Keratinocyte (primary cell): ENCODE results near the gene TMEM233.

Experiments
- EZH2 ChIP-seq: IDR thresholded peaks from one replicate; pipeline ENCODE4 v1.6.1; 2012; ENCODE audit warnings: inconsistent platforms, mild to moderate bottlenecking, low read length, moderate library complexity
- TF ChIP-seq, protein P1 (sequence below), 3 experiments: IDR thresholded peaks in 1 of 3; conservative IDR thresholded peaks in 1 of 3; optimal IDR thresholded peaks in 1 of 3; 2 replicates in 2 of 3; 3 replicates in 1 of 3; pipeline versions ENCODE3 to v1.5.1; 2011; ENCODE audit warnings: low read length in 3 of 3, mild to moderate bottlenecking in 3 of 3, moderate library complexity in 2 of 3, control low read depth in 1 of 3, inconsistent platforms in 1 of 3; ENCODE audit not compliant: insufficient read depth in 2 of 3; ENCODE audit errors: extremely low read depth in 1 of 3

GRCh38 chr12:119645535-119646059 is 52.0 kb downstream of the TMEM233 start:
- TF ChIP-seq, protein P1, sequence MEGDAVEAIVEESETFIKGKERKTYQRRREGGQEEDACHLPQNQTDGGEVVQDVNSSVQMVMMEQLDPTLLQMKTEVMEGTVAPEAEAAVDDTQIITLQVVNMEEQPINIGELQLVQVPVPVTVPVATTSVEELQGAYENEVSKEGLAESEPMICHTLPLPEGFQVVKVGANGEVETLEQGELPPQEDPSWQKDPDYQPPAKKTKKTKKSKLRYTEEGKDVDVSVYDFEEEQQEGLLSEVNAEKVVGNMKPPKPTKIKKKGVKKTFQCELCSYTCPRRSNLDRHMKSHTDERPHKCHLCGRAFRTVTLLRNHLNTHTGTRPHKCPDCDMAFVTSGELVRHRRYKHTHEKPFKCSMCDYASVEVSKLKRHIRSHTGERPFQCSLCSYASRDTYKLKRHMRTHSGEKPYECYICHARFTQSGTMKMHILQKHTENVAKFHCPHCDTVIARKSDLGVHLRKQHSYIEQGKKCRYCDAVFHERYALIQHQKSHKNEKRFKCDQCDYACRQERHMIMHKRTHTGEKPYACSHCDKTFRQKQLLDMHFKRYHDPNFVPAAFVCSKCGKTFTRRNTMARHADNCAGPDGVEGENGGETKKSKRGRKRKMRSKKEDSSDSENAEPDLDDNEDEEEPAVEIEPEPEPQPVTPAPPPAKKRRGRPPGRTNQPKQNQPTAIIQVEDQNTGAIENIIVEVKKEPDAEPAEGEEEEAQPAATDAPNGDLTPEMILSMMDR (optimal IDR thresholded peaks at IDR 0.05 in 1 of 3, IDR thresholded peaks at IDR 0.05 in 1 of 3, conservative IDR thresholded peaks at IDR 0.05 in 1 of 3; ENCODE audit: extremely low read depth in 1 of 3, insufficient read depth in 2 of 3, low read length in 3 of 3): no peak
- TF ChIP-seq EZH2: no peak
